ENCODE results near the gene GPC5. TPM values are rescaled to one million over a fixed set of nuclear protein-coding genes. Genes with fewer than 3 reads are reported as not detected.

Gene GPC5
- total RNA-seq, 1 donor from 2014 or later = 0.24 TPM

DNA sequence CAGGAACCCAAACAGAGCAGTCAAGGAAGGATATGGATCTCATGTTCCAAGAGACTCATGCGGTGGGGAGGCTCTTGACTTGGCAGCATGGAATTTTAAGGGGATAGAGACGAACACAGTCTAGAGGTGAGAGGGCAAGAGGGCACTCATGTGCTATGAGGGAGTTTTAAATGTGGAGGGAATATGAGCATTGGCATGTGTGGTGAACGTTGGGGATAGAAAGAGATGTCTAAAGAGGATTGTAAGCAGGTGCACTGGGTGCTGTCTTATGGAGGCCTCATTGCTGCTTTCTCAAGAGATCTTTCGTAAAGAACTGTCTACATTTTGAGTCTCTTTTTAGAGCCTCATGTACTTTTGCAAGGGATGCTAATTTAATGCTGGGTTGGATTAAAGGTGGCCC, 1227.9 kb downstream of the GPC5 start:
- TF ChIP-seq CTCF (IDR thresholded peaks at IDR 0.05) = no peak
- H3K9me3 Mint-ChIP-seq = peaks cover 11% of the 10 kb centered on the region
- no peaks in the 10 kb centered on the region for H3K4me1 Mint-ChIP-seq
- no peaks in the 10 kb centered on the region for H3K27me3 Mint-ChIP-seq
- ChIA-PET CTCF (no interaction called here), POLR2A (no interaction called here)
- ATAC-seq (ENCODE audit: low read depth) (no peak), DNase-seq (no peak)
- H3K36me3 Mint-ChIP-seq (ENCODE audit: low read depth) = no peaks in the 10 kb centered on the region
- intact Hi-C loops (cut with micrococcal nuclease) = no loop called here
- H3K27ac Mint-ChIP-seq = no peak overlapping the region
- H3K4me3 Mint-ChIP-seq = no peak overlapping the region

DNA sequence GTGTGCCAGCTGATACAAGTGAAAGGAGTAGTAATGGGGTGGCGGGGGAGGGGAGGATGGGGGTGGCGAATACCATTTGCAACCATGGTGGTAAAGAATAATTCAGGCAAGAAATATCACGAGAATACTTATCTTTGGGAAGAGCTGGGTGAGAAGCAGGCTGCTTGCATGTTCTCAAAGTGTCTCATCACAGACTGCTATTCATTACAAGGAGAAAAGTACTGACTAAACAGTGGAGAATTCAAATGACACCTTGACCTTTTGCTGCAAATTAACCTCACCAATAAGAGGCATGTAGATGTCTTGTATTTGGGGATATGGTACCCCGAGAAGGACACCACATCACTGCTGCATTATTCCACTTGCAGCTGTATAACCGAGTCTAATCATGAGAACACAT, 1242.5 kb downstream of the GPC5 start:
- H3K4me3 Mint-ChIP-seq = no peak overlapping the region
- DNase-seq (no peak), ATAC-seq (ENCODE audit: low read depth) (no peak)
- POLR2A ChIA-PET = no interaction called here
- no peak overlapping the region for H3K27ac Mint-ChIP-seq
- H3K27me3 Mint-ChIP-seq = no peaks in the 10 kb centered on the region
- H3K36me3 Mint-ChIP-seq (ENCODE audit: low read depth) = no peaks in the 10 kb centered on the region
- TF ChIP-seq CTCF (IDR thresholded peaks at IDR 0.05) = no peak
- CTCF ChIA-PET = no interaction called here
- peaks cover 15% of the 10 kb centered on the region for H3K9me3 Mint-ChIP-seq
- intact Hi-C loops (cut with micrococcal nuclease) = no loop called here
- H3K4me1 Mint-ChIP-seq = no peaks in the 10 kb centered on the region

DNA sequence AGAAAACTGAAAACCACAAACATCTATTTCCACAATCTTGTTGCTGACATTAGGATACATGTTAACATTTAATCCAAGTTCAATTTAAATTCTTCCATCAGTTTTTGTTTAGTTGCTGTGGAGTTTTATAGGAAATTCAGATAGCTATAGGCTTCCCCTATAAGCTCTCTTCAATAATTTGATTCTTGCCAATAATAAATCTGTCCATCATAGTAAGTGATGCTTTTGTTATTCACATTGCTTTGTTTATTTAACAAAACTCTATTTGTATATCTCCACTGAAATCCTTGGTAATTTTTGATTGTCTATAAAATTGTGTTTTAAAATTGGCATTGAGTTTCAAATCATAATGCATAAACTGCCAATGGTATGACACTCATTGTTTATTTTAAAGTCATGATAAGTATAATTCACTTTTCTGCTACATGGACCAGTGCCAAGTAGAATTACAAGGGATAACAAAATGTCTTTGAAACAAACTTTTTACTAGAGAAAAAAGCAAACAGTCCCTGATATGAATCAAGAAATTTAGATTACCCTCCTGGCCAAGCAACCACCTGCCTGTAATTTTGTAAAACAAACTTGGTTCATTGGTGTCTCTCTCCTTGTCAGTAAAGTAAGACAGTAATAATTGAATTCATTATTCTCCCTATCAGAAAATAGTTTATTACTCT, 1250.9 kb downstream of the GPC5 start:
- Mint-ChIP-seq H3K27me3 (no peaks in the 10 kb centered on the region), H3K9me3 (peaks cover 4% of the 10 kb centered on the region), H3K36me3 (ENCODE audit: low read depth) (no peaks in the 10 kb centered on the region), H3K4me3 (no peak overlapping the region), H3K27ac (no peak overlapping the region), H3K4me1 (no peaks in the 10 kb centered on the region)
- intact Hi-C loops (cut with micrococcal nuclease) = no loop called here
- POLR2A ChIA-PET = no interaction called here
- CTCF ChIA-PET = no interaction called here
- no peak for DNase-seq
- ATAC-seq (ENCODE audit: low read depth) = no peak
- no peak for TF ChIP-seq CTCF (IDR thresholded peaks at IDR 0.05)

- CTCF ChIA-PET = no interaction called here
- no peak overlapping the region for H3K27ac Mint-ChIP-seq
- no peak for DNase-seq
- H3K4me3 Mint-ChIP-seq = no peak overlapping the region
- no peak for ATAC-seq (ENCODE audit: low read depth)
- H3K9me3 Mint-ChIP-seq = peaks cover 14% of the 10 kb centered on the region
- H3K27me3 Mint-ChIP-seq = no peaks in the 10 kb centered on the region
- TF ChIP-seq CTCF (IDR thresholded peaks at IDR 0.05) = no peak
- H3K4me1 Mint-ChIP-seq = no peaks in the 10 kb centered on the region
- intact Hi-C loops (cut with micrococcal nuclease) = no loop called here
- no peaks in the 10 kb centered on the region for H3K36me3 Mint-ChIP-seq (ENCODE audit: low read depth)
- POLR2A ChIA-PET = no interaction called here
These were observed 1257.7 kb downstream of the GPC5 start for GRCh38 chr13:92656103-92656502.

DNA sequence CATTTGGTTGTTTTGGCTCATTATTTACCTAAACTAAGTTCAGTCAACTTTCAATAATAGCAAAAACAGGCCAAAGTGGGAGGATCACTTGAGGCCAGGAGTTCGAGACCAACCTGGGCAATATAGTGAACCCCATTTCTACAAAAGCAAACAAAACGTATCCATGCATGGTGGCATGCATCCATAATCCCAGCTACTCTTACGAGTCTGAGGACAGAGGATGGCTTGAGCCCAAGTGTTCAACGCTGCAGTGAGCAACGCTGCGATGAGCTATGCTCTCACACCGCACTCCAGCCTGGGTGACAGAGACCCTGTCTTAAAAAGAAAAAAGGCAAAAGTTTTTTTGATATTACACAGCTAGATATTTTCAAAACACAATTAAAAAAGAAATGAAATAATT, 1258.2 kb downstream of the GPC5 start:
- no peak for DNase-seq
- no peaks in the 10 kb centered on the region for H3K36me3 Mint-ChIP-seq (ENCODE audit: low read depth)
- POLR2A ChIA-PET = no interaction called here
- no peak overlapping the region for H3K27ac Mint-ChIP-seq
- no peak for TF ChIP-seq CTCF (IDR thresholded peaks at IDR 0.05)
- CTCF ChIA-PET = no interaction called here
- ATAC-seq (ENCODE audit: low read depth) = no peak
- H3K4me3 Mint-ChIP-seq = no peak overlapping the region
- H3K4me1 Mint-ChIP-seq = no peaks in the 10 kb centered on the region
- H3K27me3 Mint-ChIP-seq = no peaks in the 10 kb centered on the region
- peaks cover 11% of the 10 kb centered on the region for H3K9me3 Mint-ChIP-seq
- intact Hi-C loops (cut with micrococcal nuclease) = no loop called here
